HepG2 (cell line): Measurements from ENCODE around the gene ZBTB7C. TPM values are rescaled to one million over a fixed set of nuclear protein-coding genes. Genes with fewer than 3 reads are reported as not detected.

Experiments used
- ATAC-seq: fragments of 200-7000 bp; cut with Tn5 transposase; 3 replicates; pipeline ENCODE4 v1.9.1; 2020; ENCODE audit warnings: mild to moderate bottlenecking, moderate library complexity
- BruUV-seq: library from RNA; stranded (reverse); fragments of 400-500 nt; replicated peaks from 2 replicates; lab custom pipeline; 2021; lab: Mats Ljungman, UMichigan
- CTCF ChIA-PET: fragments of 300-600 bp; formaldehyde crosslinking; extraction: SDS; loops from one replicate; lab custom pipeline; 2021; ENCODE audit warnings: low total read pairs, inconsistent platforms, low intra/inter-chr PET ratio; lab: Yijun Ruan, JAX
- POLR2A ChIA-PET: fragments of 350-600 bp; sonication (Branson Sonifier 250); formaldehyde crosslinking; loops from one replicate; lab custom pipeline; 2020; ENCODE audit warnings: antibody characterized with exemption, inconsistent platforms; lab: Yijun Ruan, JAX
- DNase-seq: peaks from one replicate; pipeline ENCODE4 v3.0.0-alpha.2; 2015; ENCODE audit warnings: low spot score
- FAIRE-seq: peaks from 3 replicates; lab custom pipeline; 2011; peaks lifted over from hg19 to GRCh38; lab: Jason Lieb, UNC
- H2AFZ ChIP-seq: one replicate; pipeline ENCODE4 v1.6.1; 2011; ENCODE audit warnings: low read length, inconsistent platforms
- H3K27ac ChIP-seq: fragments of 300-600 bp; 3 replicates; pipeline ENCODE4 v1.8.0; 2011; ENCODE audit warnings: mixed run types, mild to moderate bottlenecking, mixed read lengths, low read length, inconsistent platforms; ENCODE audit not compliant: insufficient read depth; ENCODE audit errors: extremely low read length
- H3K27me3 ChIP-seq, 2 experiments: fragments of 200-600 bp in 1 of 2; 2 replicates in 1 of 2; 3 replicates in 1 of 2; pipeline versions ENCODE4 v1.6.0 to v1.8.0; 2011; ENCODE audit warnings: low read length in 2 of 2, mild to moderate bottlenecking in 2 of 2, moderate library complexity in 2 of 2, inconsistent platforms in 1 of 2; ENCODE audit not compliant: insufficient read depth in 2 of 2, control insufficient read depth in 1 of 2
- H3K36me3 ChIP-seq, 2 experiments: fragments of 200-600 bp in 1 of 2; replicated peaks in 1 of 2; 2 replicates in 1 of 2; 3 replicates in 1 of 2; pipeline versions ENCODE4 v1.5.1 to v1.8.0; 2011; ENCODE audit warnings: low read length in 2 of 2, inconsistent platforms in 1 of 2; ENCODE audit not compliant: insufficient read depth in 2 of 2, control insufficient read depth in 1 of 2
- H3K4me1 ChIP-seq: 2 replicates; pipeline ENCODE4 v1.5.1; 2012; ENCODE audit warnings: low read length, inconsistent platforms; ENCODE audit not compliant: insufficient read depth
- H3K4me2 ChIP-seq: 2 replicates; pipeline ENCODE4 v1.6.0; 2011; ENCODE audit warnings: low read depth, low read length, inconsistent platforms
- H3K4me3 ChIP-seq, 3 experiments: fragments of 200-600 bp in 1 of 3; sonication (generic), shearing (Covaris generic) in 1 of 3; replicated peaks in 1 of 3; 2 replicates each; pipeline ENCODE4 v1.5.1; 2011 to 2016; ENCODE audit warnings: low read length in 3 of 3, inconsistent platforms in 2 of 3, low read depth in 2 of 3, mild to moderate bottlenecking in 2 of 3, control low read depth in 1 of 3, mixed read lengths in 1 of 3; ENCODE audit not compliant: insufficient read depth in 1 of 3
- H3K79me2 ChIP-seq: one replicate; pipeline ENCODE4 v1.6.1; 2011; ENCODE audit warnings: low read length, inconsistent platforms; ENCODE audit not compliant: insufficient read depth
- H3K9ac ChIP-seq: 2 replicates; pipeline ENCODE4 v1.6.0; 2011; ENCODE audit warnings: mild to moderate bottlenecking, low read depth, low read length, inconsistent platforms; ENCODE audit not compliant: insufficient read depth
- H3K9me3 ChIP-seq: 2 replicates; pipeline ENCODE4 v1.5.1; 2012; ENCODE audit warnings: mild to moderate bottlenecking, low read length
- H4K20me1 ChIP-seq: 2 replicates; pipeline ENCODE4 v1.6.0; 2011; ENCODE audit warnings: inconsistent platforms, mild to moderate bottlenecking, low read length, moderate library complexity; ENCODE audit not compliant: insufficient read depth
- MNT ChIP-seq: fragments of 450-650 bp; IDR thresholded peaks from 2 replicates; pipeline ENCODE4 v1.6.1; 2016
- ZBTB7B ChIP-seq: sonication (generic); formaldehyde crosslinking; IDR thresholded peaks from 2 replicates; pipeline ENCODE4 v1.4.0; 2020; ENCODE audit warnings: missing genetic modification reagents
- ZHX2 ChIP-seq, 2 experiments: sonication (generic) in 1 of 2; formaldehyde crosslinking in 1 of 2; IDR thresholded peaks; 2 replicates each; pipeline versions ENCODE4 v1.6.1 to v1.9.0; 2014 to 2022; ENCODE audit warnings: antibody characterized with exemption in 1 of 2, borderline replicate concordance in 1 of 2, inconsistent platforms in 1 of 2, low read depth in 1 of 2, missing genetic modification reagents in 1 of 2
- WGBS: methylation state at CpG from one replicate; pipeline ENCODE4 v1.1.6; 2017; ENCODE audit warnings: low lambda C conversion rate; 5-methylcytosine and 5-hydroxymethylcytosine counted together
- in situ Hi-C: cut with HindIII; loops from 2 replicates; pipeline ENCODE4 v1.10.0; 2017; ENCODE audit warnings: low pct_unique_long_range_greater_than_20kb; ENCODE audit not compliant: extremely low pct_ligation_motif_present
- intact Hi-C: fragments of 100-400 bp; cut with micrococcal nuclease; formaldehyde crosslinking; loops from one replicate; pipeline ENCODE4 v1.10.0; 2022; ENCODE audit not compliant: unreplicated experiment
- polyA plus RNA-seq, 8 experiments: library from polyadenylated mRNA; depleted of rRNA in 3 of 8; stranded (reverse) in 7 of 8; unstranded in 1 of 8; fragments of >200 nt; fragmentation: Illumina TruSeq in 4 of 8; extraction: Trizol in 4 of 8; gene quantifications; 2 replicates each; pipeline versions ENCODE4 v1.2.1 to v1.2.3, GENCODE V29; 2011 to 2016; ENCODE audit warnings: low read depth in 4 of 8, missing spikeins in 1 of 8, mixed read lengths in 1 of 8; ENCODE audit not compliant: insufficient read depth in 1 of 8
- total RNA-seq, 5 experiments: library from RNA; depleted of rRNA; stranded (reverse); fragments of >200 nt; fragmentation: Illumina TruSeq; extraction: Trizol; gene quantifications; 2 replicates each; pipeline ENCODE4 v1.2.3, GENCODE V29; 2016; ENCODE audit warnings: low read depth in 1 of 5

The ZBTB7C gene
- total and polyA plus RNA-seq, 2 of the 13 experiments (the other 11 are each of a cell fraction or from before 2014, with no cell fraction given), result 0.01 to 0.04 TPM

GRCh38 chr18:48313792-48314191, 95.4 kb downstream of the ZBTB7C start (continued):
- TF ChIP-seq ZHX2 (IDR thresholded peaks at IDR 0.05; ENCODE audit: low read depth) (no peak), ZHX2 (CRISPR knock-in tag; IDR thresholded peaks at IDR 0.05; ENCODE audit: borderline replicate concordance) (no peak)

GRCh38 chr18:48312066-48312465, 97.1 kb downstream of the ZBTB7C start:
- ATAC-seq (no peak), FAIRE-seq (no peak), DNase-seq (no peak)
- no TSS peak for BruUV-seq
- peaks cover 5 to 30% of the 10 kb centered on the region in 2 experiments; a peak in 3 of 5 replicates for H3K27me3 ChIP-seq
- H3K27ac ChIP-seq, result no peak overlapping the region
- intact Hi-C loops (no loop called here), in situ Hi-C loops (no loop called here)
- no peaks in the 10 kb centered on the region for H3K4me1 ChIP-seq
- no peaks in the 10 kb centered on the region for H4K20me1 ChIP-seq
- no peak overlapping the region for H3K9ac ChIP-seq
- H3K79me2 ChIP-seq, result no peaks in the 10 kb centered on the region
- POLR2A ChIA-PET, result no interaction called here
- CTCF ChIA-PET, result no interaction called here
- H3K36me3 ChIP-seq, result no peaks in the 10 kb centered on the region
- H2AFZ ChIP-seq, result no peak overlapping the region
- no peaks in the 10 kb centered on the region for H3K9me3 ChIP-seq
- 16% methylated on average over 5 of the region's 5 CpGs for WGBS
- no peak overlapping the region for H3K4me3 ChIP-seq
- no peak overlapping the region for H3K4me2 ChIP-seq
- TF ChIP-seq ZBTB7B (CRISPR knock-in tag) (no peak), MNT (0 out of 2 replicates have a peak, but pooled peaks have one; percentile 28)
